Measurements from ENCODE around the gene FBN3.
"Not testable (repeated sequence)": the region's sequence is repeated elsewhere in the genome, so short reads cannot be mapped to it uniquely, and the experiment has no call there.

The FBN3 gene

DNA sequence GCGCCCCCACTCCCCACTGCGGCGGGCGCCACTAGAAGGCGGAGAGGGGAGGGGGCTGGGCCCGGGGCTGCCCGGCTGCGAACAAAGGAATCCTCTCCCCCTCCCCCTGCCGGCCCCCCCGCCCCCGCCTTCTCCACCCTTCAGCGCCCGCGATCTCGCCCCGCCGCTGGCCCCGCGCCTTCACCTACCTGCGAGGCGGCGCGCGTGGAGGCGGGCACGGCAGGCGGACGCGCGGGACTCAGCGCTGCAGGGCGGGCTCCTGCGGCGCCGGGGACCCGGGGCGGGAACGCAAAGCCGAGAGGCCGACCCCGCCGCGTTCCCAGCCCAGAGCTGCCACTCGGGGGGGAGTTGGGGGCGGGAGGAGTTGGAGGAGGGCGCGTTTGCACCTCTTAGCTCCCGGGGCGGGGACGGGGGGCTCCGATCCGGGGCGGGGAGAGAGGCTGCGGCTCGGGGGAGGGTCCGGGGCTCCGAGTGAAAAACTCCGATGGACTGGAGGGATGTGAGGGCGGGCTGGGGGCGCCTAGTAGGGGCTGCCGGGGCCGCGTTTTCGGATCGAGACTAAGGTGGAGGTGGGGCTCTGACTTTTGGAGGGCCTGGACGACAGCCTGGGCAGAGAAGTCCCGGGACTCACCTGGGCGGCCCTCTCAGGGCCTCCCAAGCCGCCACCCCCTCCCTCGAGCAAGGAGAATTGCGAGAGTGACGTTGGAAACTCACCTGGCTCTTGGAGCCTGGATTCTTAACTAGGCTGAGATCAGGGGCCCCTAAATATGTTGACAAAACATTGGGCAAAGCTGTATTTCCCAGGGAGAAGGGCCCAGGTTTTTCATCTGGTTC lies at the start of gene FBN3:
FBN3 (minus strand) TSS at position 332 of the 834 bp plus-strand sequence. CDS start 2,112 bp downstream, outside the sequence.
- DNase-seq (ENCODE audit: low read depth in 2 of 2): no peak

DNA sequence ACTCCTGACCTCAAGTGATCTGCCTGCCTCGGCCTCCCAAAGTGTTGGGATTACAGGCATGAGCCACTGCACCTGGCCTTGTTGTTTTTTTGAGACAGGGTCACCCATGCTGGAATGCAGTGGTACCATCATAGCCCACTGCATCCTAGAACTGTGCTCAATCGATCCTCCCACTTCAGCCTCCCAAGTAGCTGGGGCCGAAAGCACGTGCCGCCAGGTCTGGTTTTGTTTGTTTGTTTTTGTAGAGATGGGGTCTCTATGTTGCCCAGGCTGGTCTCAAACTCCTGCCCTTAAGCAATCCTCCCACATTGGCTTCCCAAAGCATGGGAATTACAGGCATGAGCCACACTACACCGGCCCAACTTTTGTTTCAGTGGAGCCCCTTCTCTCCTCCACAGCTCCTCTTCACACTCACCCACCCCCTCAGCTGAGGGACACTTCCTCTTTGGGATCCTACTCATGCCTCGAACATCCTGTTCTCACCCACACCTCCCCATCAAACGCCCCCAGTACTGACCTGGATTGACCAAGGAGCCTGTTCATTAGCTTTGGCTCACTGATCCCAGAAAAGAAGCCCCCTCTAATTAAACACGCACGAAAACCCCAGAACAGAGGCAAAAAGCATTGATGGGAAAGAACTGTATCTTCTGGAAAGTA lies 47.0 kb upstream of the FBN3 start:
- DNase-seq (ENCODE audit: low read depth in 2 of 2): no peak

DNA sequence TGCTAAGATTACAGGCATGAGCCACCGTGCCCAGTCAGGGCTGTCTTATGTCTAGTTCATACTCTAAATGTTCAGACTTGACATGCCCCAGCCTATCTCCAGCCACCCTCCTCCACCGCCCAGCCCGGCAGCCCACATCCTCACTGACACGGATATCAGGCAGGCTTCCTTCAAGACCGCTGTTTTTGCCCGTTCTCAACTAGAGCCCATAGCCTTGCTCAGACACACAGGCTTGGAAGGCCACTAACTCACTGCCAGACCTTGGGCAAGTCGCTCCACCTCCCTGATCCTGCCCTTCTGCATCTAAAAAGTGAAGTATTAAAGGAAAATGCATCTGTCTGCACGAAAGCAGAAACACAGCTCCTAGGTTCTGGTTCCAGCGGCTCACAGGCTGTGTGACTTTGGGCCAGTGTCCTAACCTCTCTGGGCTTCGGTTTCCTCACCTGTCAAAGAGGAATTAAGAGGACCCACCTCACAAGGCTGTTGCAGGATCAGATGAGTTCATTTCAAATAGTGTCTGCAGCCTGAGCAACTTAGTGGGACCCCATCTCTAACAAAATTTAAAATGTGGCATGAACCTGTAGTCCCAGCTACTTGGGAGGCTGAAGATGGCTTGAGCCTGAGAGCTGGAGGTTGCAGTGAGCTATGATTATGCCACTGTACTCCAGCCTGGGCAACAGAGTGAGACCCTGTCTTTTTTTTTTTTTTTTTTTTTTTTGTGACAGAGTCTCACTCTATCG lies 45.3 kb upstream of the FBN3 start:
- peak in 1 of 2 donors; percentile 17 for DNase-seq (ENCODE audit: low read depth in 2 of 2)

DNA sequence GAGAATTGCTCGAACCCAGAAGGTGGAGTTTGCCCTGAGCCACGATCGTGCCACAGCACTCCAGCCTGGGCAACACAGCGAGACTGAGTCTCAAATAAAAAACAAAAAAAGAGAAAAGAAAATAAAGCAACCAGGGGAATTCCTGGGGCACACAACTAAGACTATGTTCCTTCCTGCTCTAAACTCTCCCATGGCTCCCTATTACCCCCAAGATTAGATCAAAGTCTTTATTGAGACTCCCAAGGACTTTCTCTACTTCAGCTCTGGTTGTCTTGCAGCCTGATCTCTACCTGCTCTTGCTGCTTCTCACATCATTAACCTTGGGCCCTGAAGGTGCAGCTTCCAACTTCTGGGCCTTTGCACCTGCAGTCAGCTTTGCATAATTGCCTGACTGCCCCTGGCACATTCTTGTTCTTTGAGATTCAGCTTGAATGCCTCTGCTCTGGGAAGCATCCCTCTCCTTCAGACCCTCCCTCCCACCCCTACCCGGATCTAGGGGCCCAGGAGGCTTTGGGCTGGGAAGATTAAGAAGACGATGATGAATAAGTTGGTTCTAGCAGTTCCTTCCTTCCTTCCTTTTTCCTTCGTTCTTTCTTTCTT lies 42.9 kb upstream of the FBN3 start:
- no peak for DNase-seq (ENCODE audit: low read depth in 2 of 2)

DNA sequence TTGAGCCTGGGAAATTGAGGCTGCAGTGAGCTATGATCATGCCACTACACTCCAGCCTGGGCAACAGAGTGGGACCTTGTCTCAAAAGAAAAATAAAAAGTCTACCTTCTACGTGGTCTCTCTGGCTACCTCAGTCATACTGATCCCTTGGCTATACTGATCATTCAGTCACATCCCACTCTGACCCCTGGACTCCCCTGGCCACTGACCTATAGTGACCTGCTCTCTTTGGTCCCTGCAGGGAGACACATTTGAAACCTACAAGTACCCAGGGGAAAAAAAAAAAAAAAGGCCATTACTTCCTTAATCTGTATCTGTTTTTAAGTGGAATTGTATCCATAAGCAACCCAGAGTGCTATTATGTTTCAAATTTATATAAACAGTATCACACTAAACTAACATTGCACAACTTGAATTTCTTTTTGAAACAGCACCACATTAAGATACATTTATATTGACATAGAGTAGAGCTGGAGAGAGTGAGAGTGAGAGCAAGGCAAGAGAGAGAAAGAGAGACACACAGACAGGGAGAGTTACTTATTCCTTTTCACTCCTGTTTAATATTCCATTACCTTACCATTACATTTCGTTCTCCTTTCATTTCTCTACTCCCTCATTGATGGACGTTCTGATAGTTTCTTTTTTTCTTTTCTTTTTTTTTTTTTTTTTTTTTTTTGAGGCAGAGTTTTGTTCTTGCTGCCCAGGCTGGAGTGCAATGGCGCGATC lies 36.1 kb upstream of the FBN3 start:
- no peak for DNase-seq (ENCODE audit: low read depth in 2 of 2)

DNA sequence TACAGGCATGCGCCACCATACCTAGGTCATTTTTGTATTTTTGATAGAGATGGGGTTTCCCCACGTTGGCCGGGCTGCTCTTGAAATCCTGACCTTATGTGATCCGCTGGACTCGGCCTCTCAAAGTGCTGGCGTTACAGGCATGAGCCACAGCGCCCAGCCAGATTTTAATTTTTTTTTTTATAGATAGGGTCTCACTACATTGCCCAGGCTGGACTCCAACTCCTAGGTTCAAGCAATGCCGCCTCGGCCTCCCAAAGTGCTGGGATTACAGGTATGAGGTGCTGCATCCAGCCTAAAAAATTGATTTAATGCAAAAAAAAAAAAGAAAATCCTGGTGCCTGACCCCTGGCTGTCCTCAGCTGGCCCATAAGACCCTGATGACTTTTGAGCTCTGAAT lies 34.9 kb upstream of the FBN3 start:
- DNase-seq (ENCODE audit: low read depth in 2 of 2): no peak

DNA sequence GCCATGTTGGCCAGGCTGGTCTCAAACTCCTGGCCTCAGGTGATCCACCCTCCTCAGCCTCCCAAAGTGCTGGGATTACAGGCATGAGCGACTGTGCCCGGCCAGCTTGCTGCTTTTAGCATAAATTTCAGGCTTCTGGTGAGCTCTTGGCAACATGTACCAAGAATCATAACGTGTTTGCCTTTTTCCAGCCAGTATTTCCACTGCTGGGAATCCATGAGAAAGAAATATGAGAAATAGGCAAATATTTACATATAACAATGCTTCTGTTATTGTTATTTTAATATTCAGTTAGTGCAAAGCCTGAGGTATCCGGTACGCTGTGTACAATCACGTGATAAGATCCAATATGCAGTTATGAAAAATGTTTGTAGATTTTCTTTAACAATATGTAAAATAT lies 30.6 kb upstream of the FBN3 start:
- no peak for DNase-seq (ENCODE audit: low read depth in 2 of 2)

DNA sequence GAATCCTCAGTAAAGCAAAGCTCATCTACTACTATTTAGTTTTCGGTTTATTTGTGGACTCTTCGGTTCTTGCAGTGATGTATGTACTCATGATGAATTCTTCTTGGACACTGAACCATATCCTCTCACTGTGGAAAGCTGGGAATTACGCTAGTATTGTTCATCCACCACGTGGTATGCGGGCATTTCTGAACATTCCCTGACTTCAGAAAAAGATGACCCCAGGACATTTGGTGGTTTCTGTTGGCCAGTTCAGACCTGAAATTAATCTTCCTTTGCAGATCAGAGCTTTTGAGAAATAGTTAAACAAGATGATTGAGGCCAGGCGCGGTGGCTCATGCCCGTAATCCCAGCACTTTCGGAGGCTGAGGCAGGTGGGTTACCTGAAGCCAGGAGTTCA lies 25.3 kb upstream of the FBN3 start:
- DNase-seq (ENCODE audit: low read depth in 2 of 2): no peak

DNA sequence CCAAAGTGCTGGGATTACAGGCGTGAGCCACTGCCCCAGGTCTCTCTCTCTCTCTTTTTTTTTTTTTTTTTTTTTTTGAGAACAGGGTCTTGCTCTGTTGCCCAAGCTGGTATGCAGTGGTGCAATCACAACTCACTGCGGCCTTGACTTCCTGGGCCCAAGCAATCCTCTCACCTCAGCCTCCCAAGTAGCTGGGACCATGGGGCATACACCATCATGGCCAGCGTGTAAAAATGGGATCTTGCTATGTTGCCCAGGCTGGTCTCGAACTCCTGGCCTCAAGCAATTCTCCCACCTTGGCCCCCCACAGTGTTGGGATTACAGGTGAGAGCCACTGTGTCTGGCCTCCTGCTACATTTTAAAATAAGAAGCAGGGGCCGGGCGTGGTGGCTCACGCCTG lies 19.1 kb upstream of the FBN3 start:
- DNase-seq (ENCODE audit: low read depth in 2 of 2): no peak

DNA sequence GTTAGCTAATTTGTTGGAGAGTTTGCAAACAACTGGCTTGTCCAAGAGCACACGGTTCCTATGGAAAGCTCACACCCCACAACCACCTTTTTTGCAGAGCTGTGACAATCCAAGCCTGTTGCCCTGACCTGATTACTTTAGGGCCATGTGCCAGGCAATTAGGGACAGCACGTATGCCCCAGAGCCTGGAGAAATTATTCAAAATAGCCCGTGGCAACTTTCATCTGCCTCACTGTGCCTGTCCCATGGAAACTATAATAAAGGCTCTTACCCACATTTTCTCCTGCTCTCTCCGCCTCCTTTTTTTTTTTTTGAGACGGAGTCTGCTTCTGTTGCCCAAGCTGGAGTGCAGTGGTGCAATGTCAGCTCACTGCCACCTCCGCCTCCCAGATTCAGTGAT lies 18.6 kb upstream of the FBN3 start:
- no peak for DNase-seq (ENCODE audit: low read depth in 2 of 2)

DNA sequence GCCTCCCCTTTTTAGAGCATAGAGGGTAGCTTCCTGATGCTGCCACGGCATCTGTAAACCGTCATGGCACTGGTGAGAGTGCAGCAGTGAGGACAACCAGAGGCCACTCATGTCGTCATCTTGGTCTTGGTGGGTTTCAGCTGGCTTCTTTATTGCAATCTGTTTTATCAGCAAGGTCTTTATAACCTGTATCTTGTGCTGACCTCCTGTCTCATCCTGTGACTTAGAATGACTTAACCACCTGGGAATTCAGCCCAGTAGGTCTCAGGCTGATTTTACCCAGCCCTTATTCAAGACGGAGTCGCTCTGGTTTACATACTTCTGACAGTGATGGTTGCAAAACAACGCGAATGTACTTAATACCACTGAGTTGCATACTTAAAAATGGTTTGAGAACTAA lies 14.4 kb upstream of the FBN3 start:
- DNase-seq (ENCODE audit: low read depth in 2 of 2): no peak

DNA sequence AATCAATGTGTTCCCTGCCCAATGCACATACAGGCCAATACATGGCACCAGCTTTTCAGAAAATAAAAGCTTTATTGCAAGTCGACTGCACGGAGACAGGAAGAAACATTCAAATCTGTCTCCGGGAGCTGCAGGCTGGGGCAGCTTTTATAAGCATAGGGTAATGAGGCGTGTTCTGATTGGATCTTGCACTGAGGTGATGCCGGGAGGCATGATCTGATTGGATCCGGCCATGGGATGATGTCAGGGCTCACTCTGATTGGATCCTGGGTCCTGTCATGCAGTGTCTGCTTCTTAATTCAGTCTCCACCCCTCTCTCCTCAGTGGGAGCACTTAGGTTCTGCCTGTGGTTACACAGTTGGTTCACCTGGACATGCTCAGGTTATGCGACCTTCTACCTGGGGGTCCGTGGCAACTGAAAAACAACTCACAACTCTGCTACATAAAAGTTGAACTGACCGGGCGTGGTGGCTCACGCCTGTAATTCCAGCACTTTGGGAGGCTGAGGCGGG lies 11.8 kb upstream of the FBN3 start:
- no peak for DNase-seq (ENCODE audit: low read depth in 2 of 2)

DNA sequence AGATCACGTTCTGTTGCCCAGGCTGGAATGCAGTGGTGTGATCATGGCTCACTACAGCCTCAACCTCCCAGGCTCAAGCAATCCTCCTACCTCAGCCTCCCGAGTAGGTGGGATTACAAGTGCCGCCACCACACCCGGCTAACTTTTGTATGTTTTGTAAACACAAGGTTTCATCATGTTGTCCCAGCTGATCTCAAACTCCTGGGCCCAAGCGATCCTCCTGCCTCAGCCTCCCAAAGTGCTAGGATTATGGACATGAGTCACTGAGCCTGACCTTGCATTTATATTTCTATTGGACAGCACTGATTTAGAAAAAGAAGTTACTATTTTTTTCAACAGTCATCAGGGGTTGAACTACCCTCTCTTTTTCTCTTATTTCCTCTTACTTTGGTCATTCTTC lies 9.9 kb upstream of the FBN3 start:
- DNase-seq (ENCODE audit: low read depth in 2 of 2): not testable (repeated sequence)

DNA sequence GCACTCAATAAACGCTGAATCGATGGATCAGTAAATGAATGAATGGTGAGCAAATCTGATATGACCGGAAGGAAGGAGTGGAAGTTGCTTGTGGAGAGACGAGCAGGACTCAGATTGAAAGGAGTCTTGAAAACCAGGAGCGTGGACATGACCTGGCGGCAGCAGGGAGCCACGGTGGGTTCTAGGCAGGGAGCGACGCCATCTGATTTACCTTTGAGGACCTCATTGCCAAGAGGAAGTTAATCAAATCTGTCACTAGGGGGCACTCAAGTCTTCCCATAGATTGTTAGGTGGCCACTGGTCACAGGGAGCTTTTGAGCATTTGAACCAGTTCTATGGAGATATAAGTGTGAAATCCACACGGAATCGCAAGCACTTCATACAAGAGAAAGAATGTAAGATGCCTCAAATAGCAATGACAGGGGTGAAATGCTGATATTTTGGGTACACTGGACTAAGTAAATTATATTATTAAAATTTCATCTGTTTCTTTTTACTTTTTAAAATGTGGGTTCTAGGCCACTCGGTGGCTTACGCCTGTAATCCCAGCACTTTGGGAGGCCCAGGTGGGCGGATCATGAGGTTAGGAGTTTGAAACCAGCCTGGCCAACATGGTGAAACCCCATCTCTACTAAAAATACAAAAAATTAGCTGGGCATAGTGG lies 9.2 kb upstream of the FBN3 start:
- peak in 1 of 2 donors; percentile 8 for DNase-seq (ENCODE audit: low read depth in 2 of 2)

DNA sequence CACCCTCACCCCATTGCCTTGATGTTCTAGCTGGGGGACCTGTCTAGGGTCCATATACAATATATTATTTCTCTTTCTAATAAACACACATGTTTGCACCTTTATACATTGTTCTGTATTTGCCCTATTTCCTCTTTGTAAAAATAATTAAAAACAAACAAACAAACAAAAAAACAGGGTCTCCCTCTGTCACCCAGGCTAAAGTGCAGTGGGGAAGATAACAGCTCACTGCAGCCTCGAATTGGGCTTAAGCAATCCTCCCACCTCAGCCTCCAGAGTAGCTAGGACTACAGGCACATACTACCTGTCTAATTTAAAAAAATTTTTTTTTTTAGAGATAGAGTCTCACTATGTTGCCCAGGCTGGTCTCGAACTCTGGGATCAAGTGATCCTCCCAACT lies 5.9 kb upstream of the FBN3 start:
- no peak for DNase-seq (ENCODE audit: low read depth in 2 of 2)

DNA sequence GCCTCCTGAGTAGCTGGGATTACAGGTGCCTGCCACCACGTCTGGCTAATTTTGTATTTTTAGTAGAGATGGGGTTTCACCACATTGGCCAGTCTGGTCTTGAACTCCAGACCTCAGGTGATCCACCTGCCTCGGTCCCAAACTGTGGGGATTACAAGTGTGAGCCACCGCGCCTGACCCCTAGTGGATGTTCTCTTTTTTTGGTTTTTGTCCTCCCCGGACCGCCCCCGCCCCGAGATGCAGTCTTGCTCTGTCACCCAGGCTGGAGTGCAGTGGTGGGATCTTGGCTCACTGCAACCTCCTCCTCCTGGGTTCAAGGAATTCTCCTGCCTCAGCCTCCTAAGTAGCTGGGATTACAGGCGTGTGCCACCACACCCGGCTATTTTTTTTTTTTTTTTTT lies 4.6 kb upstream of the FBN3 start:
- DNase-seq (ENCODE audit: low read depth in 2 of 2): not testable (repeated sequence)

DNA sequence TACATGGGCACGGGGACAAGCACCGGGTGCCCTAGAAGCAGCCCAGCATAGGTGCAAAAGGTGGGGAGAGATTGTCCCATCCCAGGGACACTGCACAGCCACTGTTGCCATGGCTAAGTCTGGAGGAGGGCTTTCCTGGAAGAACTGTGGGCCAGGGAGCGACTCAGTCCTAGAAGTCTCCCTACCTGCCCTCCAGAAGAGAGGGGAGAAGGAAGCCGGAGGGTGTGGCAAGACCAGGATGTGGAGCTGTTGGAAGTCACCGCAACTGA lies 2.3 kb upstream of the FBN3 start:
- no peak for DNase-seq (ENCODE audit: low read depth in 2 of 2)

DNA sequence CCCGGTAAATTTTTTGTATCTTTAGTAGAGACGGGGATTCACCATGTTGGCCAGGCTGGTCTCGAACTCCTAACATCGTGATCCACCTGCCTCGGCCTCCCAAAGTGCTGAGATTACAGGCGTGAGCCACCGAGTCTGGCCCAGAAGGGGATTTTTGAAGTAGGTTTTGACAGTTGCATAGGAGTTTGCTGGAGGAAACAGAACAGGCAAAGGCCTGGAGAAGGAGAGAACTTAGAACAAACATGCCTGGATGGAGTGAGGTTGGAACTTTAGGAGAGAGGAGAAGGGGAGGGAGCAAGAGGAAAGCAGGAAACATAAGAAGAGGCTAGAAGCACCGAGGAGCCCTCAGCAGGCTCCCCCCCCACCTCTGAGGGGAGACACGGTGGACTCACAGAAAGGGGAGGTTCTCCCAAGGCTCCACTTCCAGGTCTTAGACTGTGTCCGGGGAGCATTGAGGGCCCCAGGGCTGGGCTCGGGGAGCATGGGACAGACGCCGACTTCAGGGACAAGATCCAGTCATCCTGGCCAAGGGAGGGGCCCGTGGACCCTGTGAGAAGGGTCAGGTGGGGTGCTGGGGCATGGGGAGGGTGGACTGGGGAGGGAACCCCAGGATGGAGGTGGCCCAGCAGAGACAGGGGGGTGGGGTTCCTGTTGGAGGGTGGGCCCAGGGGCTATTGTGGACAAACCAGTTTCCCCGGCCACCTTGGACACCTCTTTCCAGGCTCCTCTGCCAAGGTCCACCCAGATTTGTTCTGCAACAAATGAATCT lies 1.8 kb upstream of the FBN3 start:
- no peak for DNase-seq (ENCODE audit: low read depth in 2 of 2)

DNA sequence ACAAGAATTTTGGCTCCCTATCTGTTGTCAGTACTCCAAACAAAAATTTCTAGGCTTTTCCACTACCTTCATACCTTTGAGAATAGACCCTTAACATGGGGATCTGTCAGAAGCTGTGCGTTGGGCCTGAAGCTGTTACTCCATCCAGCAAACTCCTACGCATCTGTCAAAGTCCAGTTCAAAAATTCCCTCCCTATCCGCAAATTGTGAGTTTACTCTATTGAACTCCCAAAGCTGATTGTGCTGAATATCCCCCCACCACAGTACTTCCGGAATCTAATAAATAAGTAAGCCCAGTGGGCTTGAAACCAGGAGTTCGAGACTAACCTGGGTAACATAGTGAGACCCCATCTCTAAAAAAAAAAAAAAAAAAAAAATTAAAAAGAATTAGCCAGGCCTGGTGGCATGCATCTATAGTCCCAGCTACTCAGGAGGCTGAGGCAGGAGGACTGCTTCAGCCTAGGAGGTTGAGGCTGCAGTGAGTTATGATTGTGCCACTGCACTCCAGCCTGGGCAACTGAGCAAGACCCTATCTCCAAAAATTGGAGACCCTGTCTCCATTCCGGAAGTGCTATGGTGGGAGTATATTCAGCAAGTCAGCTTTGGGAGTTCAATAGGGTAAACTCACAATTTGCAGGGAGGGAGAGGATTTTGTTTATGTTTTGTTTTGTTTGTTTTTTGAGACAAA lies 930 bp upstream of the FBN3 start:
- DNase-seq (ENCODE audit: low read depth in 2 of 2): no peak
